HG02870 (cell line): ENCODE results near the gene DCST1.

Source experiments
- ATAC-seq: cut with Tn5 transposase; IDR thresholded peaks from one replicate; pipeline ENCODE4 v1.9.1; 2021; ENCODE audit warnings: mild to moderate bottlenecking, moderate library complexity; ENCODE audit not compliant: unreplicated experiment

DCST1 gene

DNA sequence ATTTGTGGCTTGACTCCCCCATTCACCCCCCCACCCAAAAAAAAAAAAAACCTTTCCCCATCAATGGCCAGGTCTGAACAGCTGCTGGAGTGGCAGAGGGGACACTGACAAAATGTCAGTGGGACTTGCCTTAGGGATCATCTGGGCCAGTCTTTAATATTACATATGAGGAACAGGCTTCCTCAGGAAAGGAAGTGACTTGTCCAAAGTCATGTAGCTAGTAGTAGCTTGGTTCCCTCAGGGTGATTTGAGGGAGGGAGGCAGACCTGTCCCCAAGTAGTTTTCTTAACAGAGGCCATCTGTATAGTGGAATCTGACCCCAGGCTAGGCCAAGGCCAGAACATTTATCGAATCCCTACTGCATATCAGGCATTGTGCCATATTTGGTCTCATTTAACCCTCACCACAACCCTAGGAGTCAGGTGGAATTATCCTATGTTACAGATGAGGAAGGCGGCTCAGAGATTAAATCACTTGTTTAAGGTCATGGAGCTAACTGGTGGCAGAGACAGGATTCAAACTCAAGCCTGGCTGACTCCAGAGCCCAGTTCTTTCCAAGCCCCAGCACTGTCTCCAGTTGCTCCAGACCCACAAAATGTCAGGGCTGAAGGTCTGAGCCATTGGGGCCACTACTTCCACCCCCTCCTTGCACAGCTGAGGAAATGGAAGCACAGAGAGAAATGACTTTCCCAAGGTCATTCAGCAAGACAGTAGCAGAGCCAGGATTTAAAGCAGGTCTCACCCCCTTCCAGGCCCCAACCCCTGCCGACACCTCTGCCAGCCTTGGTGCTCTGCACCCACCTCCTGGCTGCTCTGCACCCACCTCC lies 20.6 kb upstream of the DCST1 start:
- ATAC-seq, result no peak

DNA sequence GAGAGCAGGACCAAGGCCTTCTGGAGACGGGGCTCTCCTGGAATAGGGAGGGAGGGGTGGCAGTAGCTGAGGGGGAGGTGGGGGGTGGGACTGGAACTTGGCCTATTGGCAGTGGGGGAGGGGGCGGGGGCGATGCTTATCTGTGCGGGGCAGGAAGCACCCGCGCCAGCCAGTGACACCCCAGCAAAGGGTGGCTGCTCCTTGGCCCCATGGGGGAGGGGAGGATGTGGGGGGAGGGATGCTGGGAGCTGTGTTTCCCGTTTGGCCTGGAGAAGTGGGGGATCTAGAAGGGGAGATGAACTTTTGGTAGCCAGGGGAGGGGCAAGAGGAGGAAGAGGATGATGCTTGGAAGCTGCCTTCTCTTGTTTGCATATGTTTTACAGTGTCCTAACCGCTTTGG lies 20.0 kb upstream of the DCST1 start:
- ATAC-seq, result no peak

- no peak for ATAC-seq
Measured at GRCh38 chr1:155014709-155015508, 18.7 kb upstream of the DCST1 start.

GRCh38 chr1:155015527-155016230 lies 17.9 kb upstream of the DCST1 start:
- ATAC-seq, result no peak

- ATAC-seq, result no peak
Measured at GRCh38 chr1:155016231-155016831, 17.3 kb upstream of the DCST1 start.

- ATAC-seq, result peak; percentile 74
Measured at GRCh38 chr1:155017041-155017945, 16.3 kb upstream of the DCST1 start.

DNA sequence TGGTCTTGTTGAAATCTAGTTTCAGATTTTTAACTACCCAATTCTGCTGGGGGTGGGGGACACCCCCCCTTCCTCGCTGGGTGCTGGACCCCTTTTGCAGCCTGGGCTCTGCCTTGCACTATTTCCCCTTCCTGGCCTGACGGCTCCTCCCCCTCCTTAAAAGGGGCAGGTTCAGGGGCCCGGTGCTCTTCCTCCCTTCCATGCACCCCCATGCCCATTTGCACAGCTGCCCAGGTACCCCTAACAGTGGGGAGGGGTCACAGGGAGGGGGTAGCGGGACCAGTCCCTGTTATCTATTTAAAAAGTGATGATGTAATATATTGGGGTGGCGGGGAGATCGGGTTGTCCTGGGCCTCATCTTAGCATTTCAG lies 15.7 kb upstream of the DCST1 start:
- peak; percentile 23 for ATAC-seq

DNA sequence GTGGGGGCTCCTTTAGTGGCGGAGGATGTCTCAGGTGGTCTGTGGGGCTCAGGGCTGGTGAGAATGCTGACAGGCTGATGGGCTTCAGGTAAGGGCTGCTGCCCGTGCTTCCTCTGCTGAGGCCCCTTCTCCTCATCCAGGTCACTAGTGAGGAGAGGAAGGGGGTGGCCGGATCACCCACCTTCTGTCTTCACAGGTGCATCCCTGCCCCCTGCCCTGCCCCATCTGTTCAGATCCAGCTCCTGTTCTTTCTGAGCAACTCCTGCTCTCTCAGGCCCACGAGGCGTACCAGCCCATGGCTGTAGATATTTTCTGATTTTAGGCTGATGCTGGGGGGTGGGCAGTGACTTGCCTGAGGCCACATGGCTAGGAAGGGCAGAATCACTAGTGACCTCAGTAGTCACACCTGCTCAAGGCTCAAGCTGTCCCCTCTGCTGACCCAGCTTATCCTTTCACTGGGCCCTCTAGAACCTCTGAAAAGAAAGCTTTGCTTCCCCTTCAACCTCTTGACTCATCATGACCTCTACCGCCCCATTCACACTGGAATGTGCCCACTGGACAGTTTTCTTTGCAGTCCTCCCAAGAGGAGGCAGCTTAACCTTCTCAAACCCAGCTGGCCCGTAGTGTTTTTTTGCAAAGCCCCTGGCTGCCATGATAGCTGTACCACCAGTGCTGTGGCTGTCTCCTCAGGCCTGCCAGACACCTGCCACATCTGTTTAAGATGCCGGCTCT lies 14.8 kb upstream of the DCST1 start:
- ATAC-seq, result no peak

DNA sequence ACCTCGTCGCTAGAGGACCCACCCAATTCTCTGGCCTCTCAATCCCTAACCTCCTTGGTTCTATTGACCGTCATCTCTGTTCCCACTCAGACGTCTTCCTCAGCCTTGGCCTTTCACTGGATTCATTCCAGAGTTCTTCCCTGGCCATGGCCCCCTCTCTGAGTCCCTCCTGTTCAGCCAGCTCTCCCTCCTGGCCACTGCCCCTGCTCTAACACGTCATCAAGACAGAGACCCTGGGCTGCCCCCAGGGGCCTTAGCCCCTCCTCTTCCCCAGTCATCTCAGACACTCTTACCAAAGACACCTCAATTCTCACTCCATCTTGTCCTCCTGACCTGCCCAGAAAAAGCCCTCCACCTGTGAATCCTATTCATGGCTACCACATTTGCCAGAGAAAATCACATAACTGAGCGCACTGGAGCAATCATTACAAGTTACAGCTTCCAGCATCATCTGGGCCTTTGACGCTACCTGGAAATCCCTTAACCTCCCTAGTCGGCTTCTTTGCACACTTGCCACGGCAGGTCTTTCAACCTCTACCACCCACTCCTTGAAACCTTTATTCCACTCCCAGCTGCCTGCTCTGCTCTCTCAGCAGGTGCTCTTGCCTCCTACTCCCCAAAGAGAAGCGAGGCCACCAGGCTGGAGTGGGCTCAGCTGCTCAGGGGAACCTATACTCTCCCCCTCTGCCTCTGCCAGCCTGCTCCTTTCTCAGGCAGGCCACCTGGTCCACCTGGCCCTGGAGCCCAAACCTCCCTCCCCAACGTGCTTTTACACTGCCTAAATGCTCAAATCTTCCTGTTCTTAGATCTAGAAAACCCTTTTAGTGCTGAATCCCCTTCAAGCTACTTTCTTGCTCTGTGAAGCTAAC lies 14.0 kb upstream of the DCST1 start:
- ATAC-seq, result no peak

DNA sequence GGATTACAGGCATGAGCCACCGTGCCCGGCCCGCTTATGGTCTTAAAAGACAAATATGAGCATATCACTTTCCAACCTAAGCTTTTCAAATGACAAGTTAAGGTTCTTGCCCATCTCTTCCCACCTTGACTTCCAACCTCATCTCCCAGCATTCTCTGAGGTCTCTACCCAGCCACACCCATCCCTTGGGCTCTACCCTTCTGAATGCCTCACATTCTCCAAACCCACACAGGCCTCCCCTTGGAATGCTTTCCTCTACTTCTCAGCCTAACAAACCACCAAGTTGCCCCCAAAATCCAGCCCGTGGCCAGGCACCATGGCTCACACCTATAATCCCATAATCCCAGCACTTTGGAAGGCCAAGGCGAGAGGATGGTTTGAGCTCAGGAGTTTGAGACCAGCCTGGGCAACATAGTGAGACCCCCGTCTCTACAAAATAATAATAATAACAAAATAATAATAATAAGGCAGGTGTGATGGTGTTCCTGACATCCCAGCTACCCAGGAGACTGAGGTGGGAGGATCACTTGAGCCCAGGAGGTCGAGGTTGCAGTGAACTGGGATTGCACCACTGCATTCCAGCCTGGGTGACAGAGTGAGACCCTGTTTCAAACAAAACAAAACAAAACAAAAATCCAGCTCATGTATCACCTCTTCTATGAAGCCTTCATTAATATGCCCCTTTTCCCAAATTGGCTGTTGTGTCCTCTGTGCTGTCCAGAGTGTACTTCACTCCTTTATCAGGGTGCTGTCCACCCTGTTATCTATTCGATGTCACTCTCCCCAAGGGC lies 11.3 kb upstream of the DCST1 start:
- ATAC-seq, result no peak

DNA sequence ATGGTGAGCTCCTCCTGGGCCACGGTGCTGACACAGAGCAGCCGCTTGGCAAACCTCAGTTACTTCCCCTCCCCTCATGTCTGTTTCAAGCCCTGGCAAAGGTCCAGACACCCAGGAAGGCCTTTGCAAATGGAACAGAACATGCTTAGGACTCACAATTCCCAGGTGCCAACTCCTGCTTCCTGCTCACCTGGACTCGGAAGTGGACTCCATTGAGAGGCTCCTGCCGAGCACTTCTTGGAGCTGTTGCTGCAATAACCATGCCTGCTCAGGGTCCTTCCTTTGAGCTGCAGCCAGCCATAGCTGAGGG lies 10.7 kb upstream of the DCST1 start:
- no peak for ATAC-seq

- ATAC-seq, result no peak
Measured at GRCh38 chr1:155023627-155024026, 10.0 kb upstream of the DCST1 start.

- ATAC-seq, result no peak
Measured at GRCh38 chr1:155024315-155024714, 9.3 kb upstream of the DCST1 start.

GRCh38 chr1:155026154-155026553 lies 7.5 kb upstream of the DCST1 start:
- no peak for ATAC-seq

DNA sequence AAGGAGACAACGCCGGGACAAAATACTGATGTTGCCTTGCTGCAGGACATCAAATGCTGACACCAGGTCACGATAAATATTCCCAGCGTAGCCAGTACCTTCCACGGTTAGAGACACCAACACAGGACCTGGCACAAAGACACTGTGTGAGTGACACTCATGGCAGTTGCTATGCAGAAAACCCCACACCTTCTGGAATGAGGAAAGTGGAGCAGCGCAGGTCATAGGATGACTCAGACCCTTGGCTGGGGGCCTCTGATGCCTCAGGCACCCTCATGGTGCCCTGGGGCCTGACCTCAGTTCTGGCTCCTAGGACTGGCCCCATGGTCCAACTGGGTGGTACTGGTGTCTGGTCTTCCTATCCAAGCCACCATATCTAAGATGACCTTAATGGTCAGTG lies 7.0 kb upstream of the DCST1 start:
- no peak for ATAC-seq

DNA sequence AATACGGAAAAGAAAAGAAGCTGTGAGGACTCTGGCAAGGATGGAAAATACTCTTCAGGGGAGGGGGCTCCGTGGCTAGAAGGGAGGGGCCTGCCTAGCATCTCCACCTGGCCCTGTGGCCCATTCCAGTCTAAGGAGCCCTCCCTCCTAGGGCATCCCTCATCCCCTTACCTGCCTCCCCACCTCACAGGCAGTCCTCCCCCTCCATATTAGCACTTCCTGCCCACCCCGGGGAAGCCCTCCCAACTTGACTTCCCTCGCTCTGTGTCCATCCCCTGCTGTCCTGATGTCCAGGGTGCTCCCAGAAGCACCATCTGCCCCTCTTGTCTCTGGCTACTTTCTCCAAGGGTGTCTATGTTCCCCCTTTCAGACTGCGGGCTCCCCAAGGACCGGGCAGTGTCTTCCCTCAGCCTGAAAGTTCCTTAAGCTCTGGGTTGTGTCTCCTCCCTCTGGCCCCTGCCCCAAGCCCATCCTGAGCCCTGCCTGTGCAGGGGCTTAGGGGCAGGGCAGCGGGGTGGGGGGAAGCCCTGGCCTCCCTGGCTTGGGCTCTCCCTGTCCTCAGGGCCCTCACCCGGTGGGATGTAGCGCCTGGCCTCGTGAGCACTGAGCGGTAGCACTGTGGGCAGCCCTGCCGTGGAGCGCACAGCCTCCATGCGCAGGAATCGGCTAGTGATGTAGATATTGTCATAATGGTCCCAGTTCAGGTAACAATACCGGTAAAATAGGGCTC lies 3.9 kb upstream of the DCST1 start:
- no peak for ATAC-seq

DNA sequence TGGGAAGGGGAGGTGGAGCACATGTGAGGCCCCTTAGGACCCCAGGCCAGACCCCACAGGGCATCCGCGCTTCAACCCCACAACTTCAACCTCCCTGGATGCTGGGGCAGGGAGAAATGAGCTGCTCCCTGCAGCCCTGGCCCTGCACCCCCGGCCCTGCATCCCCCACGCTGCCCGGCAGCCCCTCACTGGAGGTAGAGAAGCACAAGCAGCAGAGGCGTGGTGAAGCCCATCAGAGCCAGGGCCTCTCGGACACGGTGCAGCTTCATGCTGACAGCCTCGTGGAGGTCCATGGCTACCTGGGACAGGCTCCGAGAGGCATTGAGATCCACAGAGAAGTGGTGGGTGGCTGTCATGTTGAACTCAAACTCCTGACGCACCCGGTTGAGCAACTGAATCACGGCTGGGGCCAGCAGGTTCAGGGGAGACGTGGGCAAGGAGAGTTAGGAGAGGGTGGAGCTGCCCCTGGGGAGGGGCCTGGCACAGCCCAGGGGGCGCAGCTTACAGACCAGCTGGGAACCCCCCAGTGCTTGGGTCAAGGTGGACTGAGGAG lies 3.3 kb upstream of the DCST1 start:
- no peak for ATAC-seq
